ENCODE measurements around the gene PTPN2. TPM values are rescaled to one million over a fixed set of nuclear protein-coding genes. Genes with fewer than 3 reads are reported as not detected.

PTPN2 gene
- total and polyA plus RNA-seq, 2 donors: 116 to 155 TPM

DNA sequence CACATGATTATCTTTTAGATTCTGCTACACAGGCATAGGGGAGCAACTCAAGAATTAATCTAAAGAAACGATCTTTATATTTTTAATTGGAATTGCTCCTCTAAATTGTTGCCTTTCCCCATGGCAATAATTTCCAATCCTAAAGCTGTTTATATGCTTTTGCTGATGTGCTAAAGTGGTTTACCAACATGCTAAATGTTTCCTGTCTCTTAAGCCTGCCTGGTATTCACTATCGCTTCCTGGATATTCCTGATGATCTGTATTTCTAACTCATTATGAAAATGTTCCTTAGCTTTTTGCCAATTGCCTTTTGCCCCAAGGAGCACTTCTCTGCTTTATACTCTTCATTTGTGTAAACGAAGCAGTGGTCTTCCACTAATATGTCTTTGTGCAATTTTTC is 65.8 kb downstream of the PTPN2 start:
- Histone ChIP-seq H3K9me3 (ENCODE audit: control insufficient read depth in 2 of 2, insufficient read depth in 1 of 2, low read length in 1 of 2) (no peaks in the 10 kb centered on the region), H3K4me1 (ENCODE audit: control insufficient read depth in 2 of 2, insufficient read depth in 2 of 2, low read length in 2 of 2) (peaks cover 14 to 21% of the 10 kb centered on the region in 2 donors), H3K27me3 (ENCODE audit: control insufficient read depth in 2 of 2, insufficient read depth in 1 of 2, low read length in 1 of 2) (no peaks in the 10 kb centered on the region), H3K36me3 (ENCODE audit: control insufficient read depth in 2 of 2, insufficient read depth in 2 of 2, low read length in 1 of 2) (peaks cover 28 to 82% of the 10 kb centered on the region in 2 donors), H3K27ac (ENCODE audit: low read depth in 1 of 2, low read length in 1 of 2) (no peak overlapping the region), H3K4me3 (ENCODE audit: low read length in 2 of 2) (no peak overlapping the region)
- WGBS: 97% methylated on average over 3 of the region's 3 CpGs
- DNase-seq (ENCODE audit: low read depth in 6 of 9, low spot score in 9 of 9): no peak

- DNase-seq (ENCODE audit: low read depth in 6 of 9, low spot score in 9 of 9): no peak
- H3K4me1 ChIP-seq (ENCODE audit: control insufficient read depth in 2 of 2, insufficient read depth in 2 of 2, low read length in 2 of 2): peaks cover 15 to 28% of the 10 kb centered on the region in 2 donors
- H3K27ac ChIP-seq (ENCODE audit: low read depth in 1 of 2, low read length in 1 of 2): no peak overlapping the region
- peaks cover 38 to 83% of the 10 kb centered on the region in 2 donors for H3K36me3 ChIP-seq (ENCODE audit: control insufficient read depth in 2 of 2, insufficient read depth in 2 of 2, low read length in 1 of 2)
- H3K9me3 ChIP-seq (ENCODE audit: control insufficient read depth in 2 of 2, insufficient read depth in 1 of 2, low read length in 1 of 2): no peaks in the 10 kb centered on the region
- WGBS: 96% methylated on average over 2 of the region's 2 CpGs
- no peak overlapping the region for H3K4me3 ChIP-seq (ENCODE audit: low read length in 2 of 2)
- no peaks in the 10 kb centered on the region for H3K27me3 ChIP-seq (ENCODE audit: control insufficient read depth in 2 of 2, insufficient read depth in 1 of 2, low read length in 1 of 2)
These were observed 67.6 kb downstream of the PTPN2 start for GRCh38 chr18:12816451-12816850.

DNA sequence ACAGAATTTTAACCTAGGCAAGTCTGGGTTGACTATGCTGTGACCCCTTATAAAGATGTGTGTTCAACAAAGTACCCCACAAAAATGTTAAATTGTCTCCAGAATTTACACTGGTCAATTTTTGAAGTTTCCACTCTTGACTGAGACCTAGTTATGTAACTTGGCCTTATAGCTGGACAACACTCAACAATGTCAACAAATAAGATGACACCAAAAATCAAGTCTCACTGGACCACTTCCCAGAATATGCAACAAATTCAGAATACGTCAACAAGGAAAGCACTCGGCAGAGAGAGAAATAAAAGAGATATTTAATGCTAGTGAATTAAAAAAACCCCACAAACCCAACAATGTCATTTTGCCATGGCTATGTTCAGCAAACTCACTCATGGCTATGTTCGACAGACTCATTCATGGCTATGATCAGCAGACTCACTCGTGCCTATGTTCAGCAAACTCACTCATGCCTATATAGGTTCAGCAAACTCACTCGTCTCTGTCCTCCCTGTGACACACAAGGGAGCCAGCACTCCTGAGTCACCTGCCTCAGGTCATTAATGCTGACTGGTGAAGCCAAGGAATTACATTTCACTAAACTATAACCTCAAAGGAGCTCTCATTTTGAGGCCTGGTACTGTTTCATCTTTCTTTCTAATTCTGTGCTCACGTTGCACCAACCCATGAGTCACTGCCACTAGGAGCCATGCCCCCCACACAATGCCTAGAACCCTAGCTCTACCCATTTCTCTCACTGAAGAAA is 72.7 kb downstream of the PTPN2 start:
- peak in 1 of 9 donors; percentile 24 for DNase-seq (ENCODE audit: low read depth in 6 of 9, low spot score in 9 of 9)
- WGBS: 88% methylated on average over 6 of the region's 6 CpGs
- Histone ChIP-seq H3K4me1 (ENCODE audit: control insufficient read depth in 2 of 2, insufficient read depth in 2 of 2, low read length in 2 of 2) (peaks cover 3 to 13% of the 10 kb centered on the region in 2 donors), H3K9me3 (ENCODE audit: control insufficient read depth in 2 of 2, insufficient read depth in 1 of 2, low read length in 1 of 2) (no peaks in the 10 kb centered on the region), H3K27me3 (ENCODE audit: control insufficient read depth in 2 of 2, insufficient read depth in 1 of 2, low read length in 1 of 2) (no peaks in the 10 kb centered on the region), H3K4me3 (ENCODE audit: low read length in 2 of 2) (no peak overlapping the region), H3K27ac (ENCODE audit: low read depth in 1 of 2, low read length in 1 of 2) (peak overlapping the region in 1 of 2 donors; percentile 52), H3K36me3 (ENCODE audit: control insufficient read depth in 2 of 2, insufficient read depth in 2 of 2, low read length in 1 of 2) (peaks cover 49 to 73% of the 10 kb centered on the region in 2 donors)

GRCh38 chr18:12803069-12803936 is 80.7 kb downstream of the PTPN2 start:
- H3K27ac ChIP-seq (ENCODE audit: low read depth in 1 of 2, low read length in 1 of 2): no peak overlapping the region
- 98% methylated on average over 1 of the region's 1 CpG for WGBS
- no peaks in the 10 kb centered on the region for H3K4me1 ChIP-seq (ENCODE audit: control insufficient read depth in 2 of 2, insufficient read depth in 2 of 2, low read length in 2 of 2)
- no peak overlapping the region for H3K4me3 ChIP-seq (ENCODE audit: low read length in 2 of 2)
- H3K36me3 ChIP-seq (ENCODE audit: control insufficient read depth in 2 of 2, insufficient read depth in 2 of 2, low read length in 1 of 2): peaks cover 11 to 51% of the 10 kb centered on the region in 2 donors
- H3K9me3 ChIP-seq (ENCODE audit: control insufficient read depth in 2 of 2, insufficient read depth in 1 of 2, low read length in 1 of 2): no peaks in the 10 kb centered on the region
- no peaks in the 10 kb centered on the region for H3K27me3 ChIP-seq (ENCODE audit: control insufficient read depth in 2 of 2, insufficient read depth in 1 of 2, low read length in 1 of 2)
- DNase-seq (ENCODE audit: low read depth in 6 of 9, low spot score in 9 of 9): no peak

DNA sequence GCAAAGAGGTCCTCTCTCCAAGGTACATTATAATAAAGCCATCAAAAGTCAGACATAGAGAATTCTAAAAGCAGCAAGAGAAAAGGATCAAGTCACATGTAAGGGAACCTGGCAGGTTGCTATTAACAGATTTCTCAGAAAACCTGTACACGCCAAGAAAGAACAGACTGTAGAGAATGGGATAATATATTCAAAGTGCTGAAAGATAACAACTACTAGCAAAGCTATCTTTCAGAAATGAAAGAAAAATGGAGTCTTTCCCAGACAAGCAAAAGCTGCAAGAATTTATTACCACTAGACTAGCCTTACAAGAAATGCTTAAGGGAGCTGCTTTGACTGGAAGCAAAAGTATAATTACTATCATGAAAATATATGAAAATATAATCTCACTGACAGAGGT is 81.5 kb downstream of the PTPN2 start:
- DNase-seq (ENCODE audit: low read depth in 6 of 9, low spot score in 9 of 9): no peak
- Histone ChIP-seq H3K27me3 (ENCODE audit: control insufficient read depth in 2 of 2, insufficient read depth in 1 of 2, low read length in 1 of 2) (no peaks in the 10 kb centered on the region), H3K4me1 (ENCODE audit: control insufficient read depth in 2 of 2, insufficient read depth in 2 of 2, low read length in 2 of 2) (no peaks in the 10 kb centered on the region), H3K4me3 (ENCODE audit: low read length in 2 of 2) (no peak overlapping the region), H3K27ac (ENCODE audit: low read depth in 1 of 2, low read length in 1 of 2) (no peak overlapping the region), H3K36me3 (ENCODE audit: control insufficient read depth in 2 of 2, insufficient read depth in 2 of 2, low read length in 1 of 2) (peaks cover 10 to 53% of the 10 kb centered on the region in 2 donors), H3K9me3 (ENCODE audit: control insufficient read depth in 2 of 2, insufficient read depth in 1 of 2, low read length in 1 of 2) (no peaks in the 10 kb centered on the region)
- WGBS: 100% methylated on average over 1 of the region's 1 CpG

- no peak for DNase-seq (ENCODE audit: low read depth in 6 of 9, low spot score in 9 of 9)
- Histone ChIP-seq H3K4me3 (ENCODE audit: low read length in 2 of 2) (no peak overlapping the region), H3K4me1 (ENCODE audit: control insufficient read depth in 2 of 2, insufficient read depth in 2 of 2, low read length in 2 of 2) (peaks cover 4 to 6% of the 10 kb centered on the region in 2 donors), H3K9me3 (ENCODE audit: control insufficient read depth in 2 of 2, insufficient read depth in 1 of 2, low read length in 1 of 2) (no peaks in the 10 kb centered on the region), H3K27ac (ENCODE audit: low read depth in 1 of 2, low read length in 1 of 2) (no peak overlapping the region), H3K36me3 (ENCODE audit: control insufficient read depth in 2 of 2, insufficient read depth in 2 of 2, low read length in 1 of 2) (peaks cover 16 to 69% of the 10 kb centered on the region in 2 donors), H3K27me3 (ENCODE audit: control insufficient read depth in 2 of 2, insufficient read depth in 1 of 2, low read length in 1 of 2) (no peaks in the 10 kb centered on the region)
- 95% methylated on average over 3 of the region's 3 CpGs for WGBS
These were observed 87.6 kb downstream of the PTPN2 start for GRCh38 chr18:12796448-12796847.

DNA sequence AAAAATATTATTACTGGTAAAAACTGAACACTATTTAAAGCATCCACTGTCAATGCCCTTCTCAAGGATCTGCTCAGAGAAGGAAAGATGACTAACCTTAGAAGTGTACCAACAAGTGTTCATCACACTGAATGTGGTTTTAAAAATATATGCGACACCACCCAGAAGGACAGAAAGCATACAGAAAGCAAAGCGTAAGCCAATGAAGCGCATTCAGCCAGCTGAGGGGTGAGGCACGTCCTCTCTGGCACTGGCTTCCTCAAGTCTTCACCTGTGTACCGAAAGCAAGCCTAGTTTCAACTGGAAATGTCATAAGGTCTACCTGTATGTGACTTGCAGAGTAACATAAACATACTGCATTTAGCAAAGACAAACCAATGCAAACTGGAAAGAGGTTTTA is 92.4 kb downstream of the PTPN2 start:
- H3K36me3 ChIP-seq (ENCODE audit: control insufficient read depth in 2 of 2, insufficient read depth in 2 of 2, low read length in 1 of 2): peaks cover 17 to 47% of the 10 kb centered on the region in 2 donors
- no peak overlapping the region for H3K4me3 ChIP-seq (ENCODE audit: low read length in 2 of 2)
- peaks cover 4 to 21% of the 10 kb centered on the region in 2 donors for H3K4me1 ChIP-seq (ENCODE audit: control insufficient read depth in 2 of 2, insufficient read depth in 2 of 2, low read length in 2 of 2)
- peak overlapping the region in 1 of 2 donors; percentile 53 for H3K27ac ChIP-seq (ENCODE audit: low read depth in 1 of 2, low read length in 1 of 2)
- 73% methylated on average over 5 of the region's 5 CpGs for WGBS
- no peaks in the 10 kb centered on the region for H3K27me3 ChIP-seq (ENCODE audit: control insufficient read depth in 2 of 2, insufficient read depth in 1 of 2, low read length in 1 of 2)
- no peaks in the 10 kb centered on the region for H3K9me3 ChIP-seq (ENCODE audit: control insufficient read depth in 2 of 2, insufficient read depth in 1 of 2, low read length in 1 of 2)
- DNase-seq (ENCODE audit: low read depth in 6 of 9, low spot score in 9 of 9): peak in 7 of 9 donors; percentile 27 to 83 (median 58)

GRCh38 chr18:12786669-12787068 is 97.4 kb downstream of the PTPN2 start:
- no peaks in the 10 kb centered on the region for H3K27me3 ChIP-seq (ENCODE audit: control insufficient read depth in 2 of 2, insufficient read depth in 1 of 2, low read length in 1 of 2)
- DNase-seq (ENCODE audit: low read depth in 6 of 9, low spot score in 9 of 9): no peak
- 99% methylated on average over 2 of the region's 2 CpGs for WGBS

GRCh38 chr18:12783524-12783923 is 100.5 kb downstream of the PTPN2 start:
- Histone ChIP-seq H3K4me1 (ENCODE audit: control insufficient read depth in 2 of 2, insufficient read depth in 2 of 2, low read length in 2 of 2) (peaks cover 0 to 9% of the 10 kb centered on the region in 2 donors), H3K4me3 (ENCODE audit: low read length in 2 of 2) (no peak overlapping the region), H3K27ac (ENCODE audit: low read depth in 1 of 2, low read length in 1 of 2) (no peak overlapping the region), H3K9me3 (ENCODE audit: control insufficient read depth in 2 of 2, insufficient read depth in 1 of 2, low read length in 1 of 2) (peaks cover 0 to 12% of the 10 kb centered on the region in 2 donors), H3K36me3 (ENCODE audit: control insufficient read depth in 2 of 2, insufficient read depth in 2 of 2, low read length in 1 of 2) (peaks cover 13 to 27% of the 10 kb centered on the region in 2 donors), H3K27me3 (ENCODE audit: control insufficient read depth in 2 of 2, insufficient read depth in 1 of 2, low read length in 1 of 2) (no peaks in the 10 kb centered on the region)
- 94% methylated on average over 8 of the region's 8 CpGs for WGBS
- DNase-seq (ENCODE audit: low read depth in 6 of 9, low spot score in 9 of 9): no peak

More at GRCh38 chr18:12786669-12787068, 97.4 kb downstream of the PTPN2 start:
- H3K4me3 ChIP-seq (ENCODE audit: low read length in 2 of 2): no peak overlapping the region
- peaks cover 22 to 32% of the 10 kb centered on the region in 2 donors for H3K36me3 ChIP-seq (ENCODE audit: control insufficient read depth in 2 of 2, insufficient read depth in 2 of 2, low read length in 1 of 2)
- no peak overlapping the region for H3K27ac ChIP-seq (ENCODE audit: low read depth in 1 of 2, low read length in 1 of 2)
- H3K4me1 ChIP-seq (ENCODE audit: control insufficient read depth in 2 of 2, insufficient read depth in 2 of 2, low read length in 2 of 2): peaks cover 2 to 24% of the 10 kb centered on the region in 2 donors
- no peaks in the 10 kb centered on the region for H3K9me3 ChIP-seq (ENCODE audit: control insufficient read depth in 2 of 2, insufficient read depth in 1 of 2, low read length in 1 of 2)
